A549 (cell line): ENCODE data around the gene PITPNB. TPM values are rescaled to one million over a fixed set of nuclear protein-coding genes. Genes with fewer than 3 reads are reported as not detected.

ENCODE experiments used
- ATAC-seq, 2 experiments: fragments of 200-7000 bp in 1 of 2; fragments of >200 bp in 1 of 2; cut with Nextera tagmentation in 1 of 2; cut with Tn5 transposase in 1 of 2; 3 replicates each; pipeline versions ENCODE4 v1.8.0 to v1.9.1; 2018 to 2020; ENCODE audit warnings: mild to moderate bottlenecking in 1 of 2, moderate library complexity in 1 of 2
- CTCF ChIA-PET: fragments of 300-600 bp; sonication (Branson Sonifier 250); formaldehyde crosslinking; extraction: SDS; loops from one replicate; lab custom pipeline; 2021; ENCODE audit warnings: antibody characterized with exemption, inconsistent platforms; lab: Yijun Ruan, JAX
- POLR2A ChIA-PET: fragments of 350-600 bp; formaldehyde crosslinking; extraction: SDS; loops from one replicate; lab custom pipeline; 2021; ENCODE audit warnings: antibody characterized with exemption, inconsistent platforms; lab: Yijun Ruan, JAX
- DNase-seq, 2 experiments: peaks; one replicate each; pipeline versions ENCODE4 v3.0.0 to v3.0.0-alpha.2; 2011 to 2016; ENCODE audit warnings: low read depth in 1 of 2, low spot score in 1 of 2
- FAIRE-seq: peaks from 2 replicates; lab custom pipeline; 2011; peaks lifted over from hg19 to GRCh38; lab: Jason Lieb, UNC
- H3K27ac ChIP-seq, 2 experiments: fragments of >200 bp; sonication (Bioruptor Twin); formaldehyde crosslinking; 3 replicates each; pipeline ENCODE4 v1.5.1; 2016 to 2017
- H3K4me1 ChIP-seq: fragments of >200 bp; sonication (Bioruptor Twin); formaldehyde crosslinking; 3 replicates; pipeline ENCODE4 v1.6.1; 2016
- H3K4me2 ChIP-seq: fragments of >200 bp; sonication (Bioruptor Twin); formaldehyde crosslinking; 3 replicates; pipeline ENCODE4 v1.6.1; 2016
- H3K4me3 ChIP-seq: fragments of >200 bp; sonication (Bioruptor Twin); formaldehyde crosslinking; 3 replicates; pipeline ENCODE4 v1.5.1; 2016
- H3K9me3 ChIP-seq: fragments of >200 bp; sonication (Bioruptor Twin); formaldehyde crosslinking; 3 replicates; pipeline ENCODE4 v1.6.1; 2016
- CBX8 ChIP-seq: fragments of 200-600 bp; sonication (generic); IDR thresholded peaks from 2 replicates; pipeline ENCODE4 v1.6.1; 2016
- EHMT2 ChIP-seq: fragments of 200-600 bp; sonication (generic); IDR thresholded peaks from 2 replicates; pipeline ENCODE4 v1.6.1; 2016; ENCODE audit warnings: antibody characterized with exemption, low read depth, mild to moderate bottlenecking, moderate library complexity
- EP300 ChIP-seq, 2 experiments: fragments of >200 bp; sonication (Bioruptor Twin); formaldehyde crosslinking; IDR thresholded peaks; 2 replicates in 1 of 2; 3 replicates in 1 of 2; pipeline ENCODE4 v1.6.1; 2016 to 2017
- ESRRA ChIP-seq: fragments of 150-350 bp; IDR thresholded peaks from 2 replicates; pipeline ENCODE4 v1.6.1; 2014; ENCODE audit warnings: mild to moderate bottlenecking, low read length, borderline replicate concordance
- GATA3 ChIP-seq: IDR thresholded peaks from 2 replicates; pipeline ENCODE4 v1.6.1; 2012; ENCODE audit warnings: borderline replicate concordance
- HDAC2 ChIP-seq: fragments of 200-600 bp; sonication (generic); IDR thresholded peaks from 2 replicates; pipeline ENCODE4 v1.6.1; 2016
- HOXB13 ChIP-seq: fragments of 250-450 bp; sonication (Bioruptor Pico); IDR thresholded peaks from 2 replicates; pipeline ENCODE4 v1.5.0; 2020; ENCODE audit warnings: low read depth, mild to moderate bottlenecking, moderate library complexity
- MAFK ChIP-seq: fragments of 450-650 bp; IDR thresholded peaks from 2 replicates; pipeline ENCODE4 v1.6.1; 2014; ENCODE audit not compliant: partially characterized antibody
- MAZ ChIP-seq: fragments of 150-350 bp; IDR thresholded peaks from 2 replicates; pipeline ENCODE4 v1.6.1; 2014; ENCODE audit warnings: antibody characterized with exemption, low read depth, low read length, borderline replicate concordance
- MYC ChIP-seq: IDR thresholded peaks from 2 replicates; pipeline ENCODE4 v1.6.1; 2012; ENCODE audit warnings: mild to moderate bottlenecking, inconsistent platforms, low read length, improper control_type of control experiment, borderline replicate concordance
- NFE2L2 ChIP-seq: fragments of 150-350 bp; conservative IDR thresholded peaks from 2 replicates; pipeline ENCODE4 v1.6.1; 2014; ENCODE audit warnings: low read length
- NPAS2 ChIP-seq: fragments of 250-450 bp; sonication (Bioruptor Pico); IDR thresholded peaks from 2 replicates; pipeline ENCODE4 v1.8.0; 2022; ENCODE audit warnings: mild to moderate bottlenecking, moderate library complexity, borderline replicate concordance
- PHF8 ChIP-seq: fragments of 200-600 bp; sonication (generic); IDR thresholded peaks from 2 replicates; pipeline ENCODE4 v1.6.1; 2016; ENCODE audit warnings: low read depth, mild to moderate bottlenecking, antibody characterized with exemption, moderate library complexity, borderline replicate concordance
- POLR2A ChIP-seq: IDR thresholded peaks from 2 replicates; pipeline ENCODE4 v1.6.1; 2012; ENCODE audit warnings: mild to moderate bottlenecking, low read length
- POLR2AphosphoS2 ChIP-seq: conservative IDR thresholded peaks from 2 replicates; pipeline ENCODE4 v1.6.1; 2012; ENCODE audit warnings: low read length, improper control_type of control experiment, inconsistent platforms
- RAD21 ChIP-seq, 2 experiments: fragments of >200 bp in 1 of 2; sonication (Bioruptor Twin) in 1 of 2; formaldehyde crosslinking in 1 of 2; IDR thresholded peaks in 1 of 2; conservative IDR thresholded peaks in 1 of 2; 2 replicates in 1 of 2; 3 replicates in 1 of 2; pipeline ENCODE4 v1.6.1; 2012 to 2018; ENCODE audit warnings: inconsistent platforms in 1 of 2
- RARB ChIP-seq: fragments of 250-450 bp; sonication (Bioruptor Pico); IDR thresholded peaks from 2 replicates; pipeline ENCODE4 v1.8.0; 2021; ENCODE audit warnings: mild to moderate bottlenecking, moderate library complexity
- RCOR1 ChIP-seq: fragments of 150-350 bp; IDR thresholded peaks from 2 replicates; pipeline ENCODE4 v1.6.1; 2014; ENCODE audit warnings: antibody characterized with exemption, low read length, low read depth
- RNF2 ChIP-seq: fragments of 200-600 bp; sonication (generic); IDR thresholded peaks from 2 replicates; pipeline ENCODE4 v1.6.1; 2016; ENCODE audit warnings: low read depth, mild to moderate bottlenecking, antibody characterized with exemption, moderate library complexity, borderline replicate concordance
- ZC3H11A ChIP-seq: fragments of 450-650 bp; IDR thresholded peaks from 2 replicates; pipeline ENCODE4 v1.6.1; 2014; ENCODE audit warnings: antibody characterized with exemption, mild to moderate bottlenecking
- ZSCAN20 ChIP-seq: fragments of 250-450 bp; sonication (Bioruptor Pico); IDR thresholded peaks from 2 replicates; pipeline ENCODE4 v1.8.0; 2022; ENCODE audit warnings: mild to moderate bottlenecking, moderate library complexity
- WGBS: methylation state at CpG from one replicate; pipeline ENCODE4 v1.1.6; 2017; ENCODE audit errors: missing lambda C conversion rate; 5-methylcytosine and 5-hydroxymethylcytosine counted together
- polyA plus RNA-seq, 4 experiments: library from polyadenylated mRNA; depleted of rRNA in 3 of 4; stranded (reverse); fragments of >200 nt; fragmentation: RNase III in 1 of 4; extraction: RNeasy Plus Mini Kit Qiagen cat#74134 plus additional on column Dnase treatment in 1 of 4; gene quantifications; 2 replicates in 3 of 4; 3 replicates in 1 of 4; pipeline ENCODE4 v1.2.3, GENCODE V29; 2011 to 2017
- TF ChIP-seq, protein P1 (sequence below): IDR thresholded peaks from 2 replicates; pipeline ENCODE4 v1.6.1; 2012
- TF ChIP-seq, protein P2 (sequence below): fragments of 200-600 bp; sonication (generic); IDR thresholded peaks from 2 replicates; pipeline ENCODE4 v1.6.1; 2016; ENCODE audit warnings: antibody characterized with exemption, mild to moderate bottlenecking, moderate library complexity
- TF ChIP-seq, protein P3 (sequence below): fragments of 450-650 bp; IDR thresholded peaks from 2 replicates; pipeline ENCODE4 v1.6.1; 2014; ENCODE audit warnings: antibody characterized with exemption
- TF ChIP-seq, protein P4 (sequence below): fragments of >200 bp; sonication (Bioruptor Twin); formaldehyde crosslinking; IDR thresholded peaks from 3 replicates; pipeline ENCODE4 v1.6.1; 2016
- TF ChIP-seq, protein P5 (sequence below): fragments of 150-350 bp; IDR thresholded peaks from 2 replicates; pipeline ENCODE4 v1.6.1; 2014; ENCODE audit warnings: low read depth, mild to moderate bottlenecking, low read length

The PITPNB gene
- polyA plus RNA-seq, 2 of the 4 experiments (the other 2 are of a cell fraction): 45.8 to 52.1 TPM

DNA sequence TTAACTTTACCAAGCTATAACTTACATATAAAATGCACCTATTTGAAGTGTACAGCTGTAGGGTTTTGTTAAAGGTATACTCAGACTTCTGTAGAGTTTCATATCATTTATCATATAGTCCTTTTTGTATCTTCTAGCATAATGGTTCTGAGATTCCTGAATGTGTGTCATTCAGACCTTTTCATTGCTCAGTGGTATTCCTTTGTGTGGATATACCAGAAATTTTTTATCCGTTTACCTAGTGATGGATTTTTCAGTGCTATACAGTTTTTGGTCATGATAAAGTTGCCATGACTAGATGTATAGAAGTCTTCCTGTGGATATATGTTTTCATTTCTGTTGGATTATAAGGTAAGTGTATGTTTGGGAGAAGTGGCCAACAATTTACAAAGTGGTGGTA, 6.3 kb upstream of the PITPNB start:
- POLR2A ChIA-PET: no interaction called here
- Histone ChIP-seq H3K4me2 (no peak overlapping the region), H3K27ac (no peak overlapping the region), H3K4me3 (no peak overlapping the region), H3K9me3 (no peaks in the 10 kb centered on the region; the same call in 2 of the 3 replicates), H3K4me1 (peaks cover 10% of the 10 kb centered on the region)
- no peak for FAIRE-seq
- WGBS: 100% methylated on average over 1 of the region's 1 CpG
- TF ChIP-seq GATA3 (no peak), ZC3H11A (no peak), POLR2AphosphoS2 (no peak), RCOR1 (no peak), NPAS2 (CRISPR knock-in tag) (no peak), PHF8 (no peak), ESRRA (no peak), CBX8 (no peak), MAFK (no peak), NFE2L2 (no peak), ZSCAN20 (CRISPR knock-in tag) (no peak), HDAC2 (no peak), MAZ (no peak)
- TF ChIP-seq, protein P1, sequence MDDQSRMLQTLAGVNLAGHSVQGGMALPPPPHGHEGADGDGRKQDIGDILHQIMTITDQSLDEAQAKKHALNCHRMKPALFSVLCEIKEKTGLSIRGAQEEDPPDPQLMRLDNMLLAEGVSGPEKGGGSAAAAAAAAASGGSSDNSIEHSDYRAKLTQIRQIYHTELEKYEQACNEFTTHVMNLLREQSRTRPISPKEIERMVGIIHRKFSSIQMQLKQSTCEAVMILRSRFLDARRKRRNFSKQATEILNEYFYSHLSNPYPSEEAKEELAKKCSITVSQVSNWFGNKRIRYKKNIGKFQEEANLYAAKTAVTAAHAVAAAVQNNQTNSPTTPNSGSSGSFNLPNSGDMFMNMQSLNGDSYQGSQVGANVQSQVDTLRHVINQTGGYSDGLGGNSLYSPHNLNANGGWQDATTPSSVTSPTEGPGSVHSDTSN: no peak
- CTCF ChIA-PET: no interaction called here
- no peak for ATAC-seq
- no peak for DNase-seq

DNA sequence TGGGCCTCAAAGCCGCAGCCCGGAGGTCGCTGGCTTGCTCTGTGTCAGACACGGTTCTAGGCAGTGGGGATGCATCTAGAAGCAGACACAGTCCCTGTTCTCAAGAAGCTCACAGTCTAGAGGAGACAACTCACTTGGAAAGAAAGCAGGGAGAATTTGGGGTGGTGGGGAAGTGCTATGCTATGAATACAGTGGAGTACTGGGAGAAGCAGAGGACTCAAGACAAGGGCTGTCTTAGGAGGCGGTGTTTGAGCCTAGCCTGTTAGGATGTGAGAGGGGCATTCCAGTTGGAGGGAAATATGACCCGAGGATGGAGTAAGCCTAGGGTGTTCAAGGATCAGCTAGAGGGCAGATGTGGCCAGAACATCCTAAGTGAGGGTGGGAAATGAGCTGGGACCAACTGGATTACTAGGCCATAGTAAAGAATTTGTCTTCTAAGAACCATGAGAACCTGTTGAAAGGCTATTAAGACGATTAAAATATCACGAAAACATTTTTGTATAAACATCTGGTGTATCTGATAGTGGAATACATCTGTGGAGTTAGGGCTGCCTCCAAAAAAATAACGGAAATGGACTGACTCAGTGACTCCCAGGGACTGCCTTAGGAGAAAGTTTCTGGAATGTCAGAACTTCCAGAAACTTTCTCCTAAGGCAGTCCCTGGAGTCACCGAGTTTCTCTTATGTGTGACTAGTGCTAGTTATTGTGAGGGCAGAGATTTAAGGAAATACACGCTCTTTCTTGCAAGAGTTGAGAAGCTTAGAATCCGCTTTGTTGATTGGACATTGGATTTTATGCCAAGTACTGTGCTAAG, 1.1 kb upstream of the PITPNB start:
- FAIRE-seq (no peak), DNase-seq (peak; percentile 10 to 59), ATAC-seq (peak; percentile 67 to 80)
- WGBS: 26% methylated on average over 9 of the region's 12 CpGs
- ChIA-PET CTCF (interaction anchor here (1.3 kb wide), 1 partner anchor 10 kb away, joined by 5 read pairs; no protein-coding TSS in a partner anchor), POLR2A (interaction anchor here (0.5 to 0.6 kb wide), 2 partner anchors 35 to 702 kb away, joined by 3 to 5 read pairs; no protein-coding TSS in a partner anchor)
- peak overlapping the region; percentile 94 for H3K4me3 ChIP-seq
- peak overlapping the region; percentile 89 for H3K4me2 ChIP-seq
- H3K4me1 ChIP-seq: peaks cover 37% of the 10 kb centered on the region
- peak overlapping the region; percentile 89 to 91 for H3K27ac ChIP-seq
- H3K9me3 ChIP-seq: no peaks in the 10 kb centered on the region
- TF ChIP-seq POLR2AphosphoS2 (no peak), RARB (CRISPR knock-in tag) (no peak), CBX8 (no peak), RAD21 (conservative IDR thresholded peaks at IDR 0.05 in 1 of 2, IDR thresholded peaks at IDR 0.05 in 1 of 2) (no peak), ZC3H11A (no peak), HOXB13 (CRISPR knock-in tag) (no peak), EHMT2 (no peak), EP300 (IDR thresholded peaks at IDR 0.05) (no peak), PHF8 (no peak), POLR2A (no peak), RNF2 (no peak), MYC (no peak), MAZ (no peak), NFE2L2 (no peak)
- TF ChIP-seq, protein P2, sequence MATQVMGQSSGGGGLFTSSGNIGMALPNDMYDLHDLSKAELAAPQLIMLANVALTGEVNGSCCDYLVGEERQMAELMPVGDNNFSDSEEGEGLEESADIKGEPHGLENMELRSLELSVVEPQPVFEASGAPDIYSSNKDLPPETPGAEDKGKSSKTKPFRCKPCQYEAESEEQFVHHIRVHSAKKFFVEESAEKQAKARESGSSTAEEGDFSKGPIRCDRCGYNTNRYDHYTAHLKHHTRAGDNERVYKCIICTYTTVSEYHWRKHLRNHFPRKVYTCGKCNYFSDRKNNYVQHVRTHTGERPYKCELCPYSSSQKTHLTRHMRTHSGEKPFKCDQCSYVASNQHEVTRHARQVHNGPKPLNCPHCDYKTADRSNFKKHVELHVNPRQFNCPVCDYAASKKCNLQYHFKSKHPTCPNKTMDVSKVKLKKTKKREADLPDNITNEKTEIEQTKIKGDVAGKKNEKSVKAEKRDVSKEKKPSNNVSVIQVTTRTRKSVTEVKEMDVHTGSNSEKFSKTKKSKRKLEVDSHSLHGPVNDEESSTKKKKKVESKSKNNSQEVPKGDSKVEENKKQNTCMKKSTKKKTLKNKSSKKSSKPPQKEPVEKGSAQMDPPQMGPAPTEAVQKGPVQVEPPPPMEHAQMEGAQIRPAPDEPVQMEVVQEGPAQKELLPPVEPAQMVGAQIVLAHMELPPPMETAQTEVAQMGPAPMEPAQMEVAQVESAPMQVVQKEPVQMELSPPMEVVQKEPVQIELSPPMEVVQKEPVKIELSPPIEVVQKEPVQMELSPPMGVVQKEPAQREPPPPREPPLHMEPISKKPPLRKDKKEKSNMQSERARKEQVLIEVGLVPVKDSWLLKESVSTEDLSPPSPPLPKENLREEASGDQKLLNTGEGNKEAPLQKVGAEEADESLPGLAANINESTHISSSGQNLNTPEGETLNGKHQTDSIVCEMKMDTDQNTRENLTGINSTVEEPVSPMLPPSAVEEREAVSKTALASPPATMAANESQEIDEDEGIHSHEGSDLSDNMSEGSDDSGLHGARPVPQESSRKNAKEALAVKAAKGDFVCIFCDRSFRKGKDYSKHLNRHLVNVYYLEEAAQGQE: no peak
- TF ChIP-seq, protein P3, sequence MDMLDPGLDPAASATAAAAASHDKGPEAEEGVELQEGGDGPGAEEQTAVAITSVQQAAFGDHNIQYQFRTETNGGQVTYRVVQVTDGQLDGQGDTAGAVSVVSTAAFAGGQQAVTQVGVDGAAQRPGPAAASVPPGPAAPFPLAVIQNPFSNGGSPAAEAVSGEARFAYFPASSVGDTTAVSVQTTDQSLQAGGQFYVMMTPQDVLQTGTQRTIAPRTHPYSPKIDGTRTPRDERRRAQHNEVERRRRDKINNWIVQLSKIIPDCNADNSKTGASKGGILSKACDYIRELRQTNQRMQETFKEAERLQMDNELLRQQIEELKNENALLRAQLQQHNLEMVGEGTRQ: no peak
- TF ChIP-seq, protein P4, sequence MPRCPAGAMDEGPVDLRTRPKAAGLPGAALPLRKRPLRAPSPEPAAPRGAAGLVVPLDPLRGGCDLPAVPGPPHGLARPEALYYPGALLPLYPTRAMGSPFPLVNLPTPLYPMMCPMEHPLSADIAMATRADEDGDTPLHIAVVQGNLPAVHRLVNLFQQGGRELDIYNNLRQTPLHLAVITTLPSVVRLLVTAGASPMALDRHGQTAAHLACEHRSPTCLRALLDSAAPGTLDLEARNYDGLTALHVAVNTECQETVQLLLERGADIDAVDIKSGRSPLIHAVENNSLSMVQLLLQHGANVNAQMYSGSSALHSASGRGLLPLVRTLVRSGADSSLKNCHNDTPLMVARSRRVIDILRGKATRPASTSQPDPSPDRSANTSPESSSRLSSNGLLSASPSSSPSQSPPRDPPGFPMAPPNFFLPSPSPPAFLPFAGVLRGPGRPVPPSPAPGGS: no peak
- TF ChIP-seq, protein P5, sequence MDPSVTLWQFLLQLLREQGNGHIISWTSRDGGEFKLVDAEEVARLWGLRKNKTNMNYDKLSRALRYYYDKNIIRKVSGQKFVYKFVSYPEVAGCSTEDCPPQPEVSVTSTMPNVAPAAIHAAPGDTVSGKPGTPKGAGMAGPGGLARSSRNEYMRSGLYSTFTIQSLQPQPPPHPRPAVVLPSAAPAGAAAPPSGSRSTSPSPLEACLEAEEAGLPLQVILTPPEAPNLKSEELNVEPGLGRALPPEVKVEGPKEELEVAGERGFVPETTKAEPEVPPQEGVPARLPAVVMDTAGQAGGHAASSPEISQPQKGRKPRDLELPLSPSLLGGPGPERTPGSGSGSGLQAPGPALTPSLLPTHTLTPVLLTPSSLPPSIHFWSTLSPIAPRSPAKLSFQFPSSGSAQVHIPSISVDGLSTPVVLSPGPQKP: no peak
